ENCODE results near the gene AVEN. TPM values are rescaled to one million over a fixed set of nuclear protein-coding genes. Genes with fewer than 3 reads are reported as not detected.
A peak's percentile ranks its signal among the peaks of the same experiment; 100 is the strongest.

Gene AVEN
- total and polyA plus RNA-seq, 2 donors from 2014 or later: 6.4 to 7.1 TPM

DNA sequence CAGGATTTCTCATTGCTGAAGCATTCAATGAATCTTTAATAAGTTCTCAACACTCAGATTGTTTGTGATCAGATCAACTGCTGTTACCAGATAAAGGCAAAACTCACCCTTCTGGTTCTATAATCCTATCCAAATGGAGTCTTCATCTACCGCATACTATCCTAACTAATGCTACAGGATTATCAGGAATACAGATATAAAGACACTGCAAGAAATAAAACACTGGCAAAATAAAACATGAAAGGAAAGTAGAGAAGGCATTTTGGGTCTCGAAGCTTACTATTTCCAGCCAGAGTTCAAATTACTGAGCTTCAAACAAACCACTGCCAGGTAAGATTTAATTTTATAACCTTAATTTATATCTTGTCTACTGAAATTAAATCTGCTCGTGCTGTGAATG, 70.2 kb downstream of the AVEN start:
- no peaks in the 10 kb centered on the region for H3K9me3 ChIP-seq (ENCODE audit: control insufficient read depth in 2 of 3, insufficient read depth in 1 of 3, low read length in 3 of 3)
- no peaks in the 10 kb centered on the region for H3K4me1 ChIP-seq (ENCODE audit: control insufficient read depth in 2 of 3, insufficient read depth in 2 of 3, low read depth in 1 of 3, low read length in 3 of 3)
- no peak overlapping the region for H3K9ac ChIP-seq (ENCODE audit: low read length in 3 of 3)
- FAIRE-seq (no peak), DNase-seq (peak in 1 of 5 donors; percentile 52)
- H3K27ac ChIP-seq (ENCODE audit: low read depth in 2 of 2, low read length in 2 of 2): no peak overlapping the region
- TF ChIP-seq, protein P1, sequence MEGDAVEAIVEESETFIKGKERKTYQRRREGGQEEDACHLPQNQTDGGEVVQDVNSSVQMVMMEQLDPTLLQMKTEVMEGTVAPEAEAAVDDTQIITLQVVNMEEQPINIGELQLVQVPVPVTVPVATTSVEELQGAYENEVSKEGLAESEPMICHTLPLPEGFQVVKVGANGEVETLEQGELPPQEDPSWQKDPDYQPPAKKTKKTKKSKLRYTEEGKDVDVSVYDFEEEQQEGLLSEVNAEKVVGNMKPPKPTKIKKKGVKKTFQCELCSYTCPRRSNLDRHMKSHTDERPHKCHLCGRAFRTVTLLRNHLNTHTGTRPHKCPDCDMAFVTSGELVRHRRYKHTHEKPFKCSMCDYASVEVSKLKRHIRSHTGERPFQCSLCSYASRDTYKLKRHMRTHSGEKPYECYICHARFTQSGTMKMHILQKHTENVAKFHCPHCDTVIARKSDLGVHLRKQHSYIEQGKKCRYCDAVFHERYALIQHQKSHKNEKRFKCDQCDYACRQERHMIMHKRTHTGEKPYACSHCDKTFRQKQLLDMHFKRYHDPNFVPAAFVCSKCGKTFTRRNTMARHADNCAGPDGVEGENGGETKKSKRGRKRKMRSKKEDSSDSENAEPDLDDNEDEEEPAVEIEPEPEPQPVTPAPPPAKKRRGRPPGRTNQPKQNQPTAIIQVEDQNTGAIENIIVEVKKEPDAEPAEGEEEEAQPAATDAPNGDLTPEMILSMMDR (IDR thresholded peaks at IDR 0.05; ENCODE audit: borderline replicate concordance, extremely low read depth, insufficient read depth): no peak
- intact Hi-C loops (cut with DNase I): loop anchor here (10.0 kb wide), 1 partner anchor 224 kb away; no protein-coding TSS in a partner anchor
- H3K4me3 ChIP-seq (ENCODE audit: low read length in 3 of 3): no peak overlapping the region
- H3K36me3 ChIP-seq (ENCODE audit: control insufficient read depth in 2 of 3, insufficient read depth in 3 of 3, low read length in 3 of 3): no peaks in the 10 kb centered on the region
- H3K27me3 ChIP-seq (ENCODE audit: control insufficient read depth, insufficient read depth, low read length): no peaks in the 10 kb centered on the region

DNA sequence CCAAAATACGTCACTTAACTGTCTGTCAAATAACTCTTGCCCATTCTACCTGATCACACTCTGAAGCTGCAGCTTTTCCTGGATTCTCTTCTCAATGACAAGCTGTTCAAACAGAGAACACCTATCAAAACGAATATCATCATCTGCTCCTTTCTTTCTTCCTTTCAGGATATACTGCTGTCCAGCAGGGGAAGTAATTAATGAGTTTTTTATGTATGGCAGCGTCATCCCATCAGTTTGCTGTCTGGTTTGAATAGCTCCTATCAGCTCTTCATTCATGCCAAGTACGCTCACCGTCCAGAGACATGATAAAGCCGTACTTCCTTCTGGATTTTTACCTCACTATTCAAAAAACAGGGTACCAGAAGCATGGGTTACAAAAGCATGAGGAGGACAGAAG, 70.8 kb downstream of the AVEN start, which contains the start of gene CHRM5:
Gene CHRM5, plus strand, starts transcription at position 274 of the 400 bp plus-strand sequence. CDS start 94,221 bp downstream, outside the sequence.
- H3K27ac ChIP-seq (ENCODE audit: low read depth in 2 of 2, low read length in 2 of 2): no peak within 1 kb of the TSS
- FAIRE-seq (no peak), DNase-seq (peak in 1 of 5 donors; percentile 26)
- no peaks in the 10 kb centered on the region for H3K9me3 ChIP-seq (ENCODE audit: control insufficient read depth in 2 of 3, insufficient read depth in 1 of 3, low read length in 3 of 3)
- TF ChIP-seq, protein P1 (IDR thresholded peaks at IDR 0.05; ENCODE audit: borderline replicate concordance, extremely low read depth, insufficient read depth): no peak
- no peaks in the 10 kb centered on the region for H3K36me3 ChIP-seq (ENCODE audit: control insufficient read depth in 2 of 3, insufficient read depth in 3 of 3, low read length in 3 of 3)
- H3K4me1 ChIP-seq (ENCODE audit: control insufficient read depth in 2 of 3, insufficient read depth in 2 of 3, low read depth in 1 of 3, low read length in 3 of 3): no peaks in the 10 kb centered on the region
- H3K9ac ChIP-seq (ENCODE audit: low read length in 3 of 3): no peak within 1 kb of the TSS
- no peaks in the 10 kb centered on the region for H3K27me3 ChIP-seq (ENCODE audit: control insufficient read depth, insufficient read depth, low read length)
- no peak within 1 kb of the TSS for H3K4me3 ChIP-seq (ENCODE audit: low read length in 3 of 3)
- intact Hi-C loops (cut with DNase I): loop anchor here (10.0 kb wide), 1 partner anchor 223 kb away; no protein-coding TSS in a partner anchor

DNA sequence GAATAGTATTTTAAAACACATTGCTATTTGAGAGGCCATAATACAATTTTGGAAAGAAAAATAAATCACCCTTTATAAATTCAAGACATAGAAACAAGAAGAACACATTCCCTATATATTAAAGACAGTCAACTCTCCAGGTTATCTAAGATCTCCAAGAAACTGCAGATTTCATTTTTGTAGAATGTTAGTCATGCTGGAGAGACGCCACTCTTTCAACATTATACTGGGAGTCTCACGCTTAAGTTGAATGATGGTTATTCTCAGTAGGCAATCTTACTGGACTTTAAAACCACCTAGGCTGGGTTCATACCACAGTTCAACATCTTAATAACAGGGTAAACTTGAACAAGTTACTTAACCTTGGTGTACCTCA, 74.4 kb downstream of the AVEN start:
- no peak overlapping the region for H3K27ac ChIP-seq (ENCODE audit: low read depth in 2 of 2, low read length in 2 of 2)
- no peak overlapping the region for H3K4me3 ChIP-seq (ENCODE audit: low read length in 3 of 3)
- no peaks in the 10 kb centered on the region for H3K27me3 ChIP-seq (ENCODE audit: control insufficient read depth, insufficient read depth, low read length)
- DNase-seq: no peak
- no peaks in the 10 kb centered on the region for H3K36me3 ChIP-seq (ENCODE audit: control insufficient read depth in 2 of 3, insufficient read depth in 3 of 3, low read length in 3 of 3)
- intact Hi-C loops (cut with DNase I): loop anchor here (10.0 kb wide), 1 partner anchor 220 kb away; no protein-coding TSS in a partner anchor
- no peaks in the 10 kb centered on the region for H3K4me1 ChIP-seq (ENCODE audit: control insufficient read depth in 2 of 3, insufficient read depth in 2 of 3, low read depth in 1 of 3, low read length in 3 of 3)
- FAIRE-seq: no peak
- TF ChIP-seq, protein P1 (IDR thresholded peaks at IDR 0.05; ENCODE audit: borderline replicate concordance, extremely low read depth, insufficient read depth): no peak
- no peak overlapping the region for H3K9ac ChIP-seq (ENCODE audit: low read length in 3 of 3)
- H3K9me3 ChIP-seq (ENCODE audit: control insufficient read depth in 2 of 3, insufficient read depth in 1 of 3, low read length in 3 of 3): no peaks in the 10 kb centered on the region
